OCI-LY1 (cell line): Measurements from ENCODE around the gene KIRREL3.

Source experiments
- H2AFZ ChIP-seq: fragments of 200-600 bp; sonication (generic), shearing (Covaris generic); 2 replicates; pipeline ENCODE4 v1.6.0; 2014; ENCODE audit warnings: antibody characterized with exemption, mild to moderate bottlenecking, low read length
- H3F3A ChIP-seq: fragments of 200-600 bp; sonication (generic), shearing (Covaris generic); 2 replicates; pipeline ENCODE4 v1.6.0; 2014; ENCODE audit warnings: mild to moderate bottlenecking, antibody characterized with exemption, low read length, moderate library complexity; ENCODE audit not compliant: insufficient read depth
- H3K27ac ChIP-seq: fragments of 200-600 bp; sonication (generic); 2 replicates; pipeline ENCODE4 v1.5.1; 2014; ENCODE audit warnings: low read length, mixed run types, mild to moderate bottlenecking, low read depth; ENCODE audit not compliant: poor library complexity, severe bottlenecking
- H3K27me3 ChIP-seq: fragments of 200-600 bp; sonication (generic); 2 replicates; pipeline ENCODE4 v1.6.0; 2014; ENCODE audit warnings: antibody characterized with exemption, mild to moderate bottlenecking, low read length, moderate library complexity; ENCODE audit not compliant: insufficient read depth
- H3K36me3 ChIP-seq: fragments of 200-600 bp; sonication (generic); 2 replicates; pipeline ENCODE4 v1.6.1; 2014; ENCODE audit warnings: mild to moderate bottlenecking, antibody characterized with exemption, low read length, moderate library complexity, mixed read lengths; ENCODE audit not compliant: insufficient read depth
- H3K4me1 ChIP-seq: fragments of 200-600 bp; sonication (generic); 2 replicates; pipeline ENCODE4 v1.5.1; 2014; ENCODE audit warnings: mild to moderate bottlenecking, low read length, moderate library complexity; ENCODE audit not compliant: insufficient read depth, severe bottlenecking
- H3K4me2 ChIP-seq: fragments of 200-600 bp; sonication (generic), shearing (Covaris generic); 2 replicates; pipeline ENCODE4 v1.6.1; 2014; ENCODE audit warnings: low read length
- H3K4me3 ChIP-seq: fragments of 200-600 bp; sonication (generic); 2 replicates; pipeline ENCODE4 v1.5.1; 2014; ENCODE audit warnings: low read length, low read depth, mild to moderate bottlenecking, mixed read lengths; ENCODE audit not compliant: poor library complexity, severe bottlenecking
- H3K79me2 ChIP-seq: fragments of 200-600 bp; shearing (Covaris generic); 2 replicates; pipeline ENCODE4 v1.6.1; 2016; ENCODE audit warnings: mixed run types, low read length, mixed read lengths; ENCODE audit not compliant: insufficient read depth
- H3K9ac ChIP-seq: fragments of 200-600 bp; sonication (generic), shearing (Covaris generic); 2 replicates; pipeline ENCODE4 v1.6.1; 2014; ENCODE audit warnings: mild to moderate bottlenecking, low read length, mixed read lengths
- H3K9me2 ChIP-seq: fragments of 200-600 bp; sonication (generic), shearing (Covaris generic); 2 replicates; pipeline ENCODE4 v1.6.1; 2014; ENCODE audit warnings: low read depth, mild to moderate bottlenecking, low read length, mixed read lengths
- H3K9me3 ChIP-seq: fragments of 200-600 bp; shearing (Covaris generic); 2 replicates; pipeline ENCODE4 v1.6.1; 2014; ENCODE audit warnings: low read length, mixed read lengths
- H4K20me1 ChIP-seq: fragments of 200-600 bp; sonication (generic), shearing (Covaris generic); 2 replicates; pipeline ENCODE4 v1.6.0; 2016; ENCODE audit warnings: mild to moderate bottlenecking, low read length; ENCODE audit not compliant: insufficient read depth
- EZH2 ChIP-seq: fragments of 200-600 bp; sonication (generic), shearing (Covaris generic); IDR thresholded peaks from 2 replicates; pipeline ENCODE4 v1.8.0; 2017; ENCODE audit warnings: borderline replicate concordance, mixed run types, mild to moderate bottlenecking, antibody characterized with exemption, low read length, moderate library complexity, mixed read lengths
- TF ChIP-seq, protein P1 (sequence below): fragments of 200-600 bp; sonication (generic), shearing (Covaris generic); IDR thresholded peaks from 2 replicates; pipeline ENCODE4 v1.5.1; 2017; ENCODE audit warnings: mild to moderate bottlenecking, antibody characterized with exemption, low read length, moderate library complexity, mixed read lengths

The KIRREL3 gene

DNA sequence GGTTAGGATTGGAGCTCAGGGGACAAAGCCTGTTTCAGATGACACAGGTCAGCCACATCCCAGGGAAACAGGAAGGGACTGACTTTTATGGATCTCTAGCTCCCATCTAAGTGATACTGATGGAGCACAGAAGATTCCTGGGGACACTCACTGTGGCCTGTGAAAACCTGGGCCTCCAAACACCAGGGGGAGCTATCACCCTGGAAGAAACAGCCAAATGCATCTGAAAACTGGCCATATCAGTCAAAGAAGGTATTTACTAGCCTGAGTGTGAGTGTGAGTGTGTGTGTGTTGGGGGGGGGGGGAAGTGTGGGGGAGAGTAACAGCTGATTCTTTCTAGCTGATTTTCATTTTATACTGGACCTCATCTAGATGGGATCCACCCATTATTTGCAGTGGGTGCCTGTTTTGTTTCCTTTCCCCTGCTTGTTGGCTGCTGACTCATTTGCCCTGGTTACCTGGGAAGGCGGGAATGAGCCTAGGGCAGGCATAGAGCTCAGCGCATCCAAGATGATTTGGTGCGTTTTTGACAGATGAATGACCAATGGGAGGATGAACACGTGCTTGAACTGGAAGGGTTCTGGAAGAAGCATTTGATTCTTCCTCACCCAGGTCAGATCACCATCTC, 284.0 kb downstream of the KIRREL3 start:
- Histone ChIP-seq H3K27ac (no peak overlapping the region), H3K4me3 (no peak overlapping the region), H3K4me1 (no peaks in the 10 kb centered on the region), H3K36me3 (no peaks in the 10 kb centered on the region), H2AFZ (no peak overlapping the region), H4K20me1 (no peaks in the 10 kb centered on the region), H3F3A (no peaks in the 10 kb centered on the region), H3K4me2 (no peak overlapping the region), H3K9me2 (no peaks in the 10 kb centered on the region), H3K27me3 (no peaks in the 10 kb centered on the region), H3K9ac (no peak overlapping the region), H3K79me2 (no peaks in the 10 kb centered on the region), H3K9me3 (no peaks in the 10 kb centered on the region)
- TF ChIP-seq, protein P1, sequence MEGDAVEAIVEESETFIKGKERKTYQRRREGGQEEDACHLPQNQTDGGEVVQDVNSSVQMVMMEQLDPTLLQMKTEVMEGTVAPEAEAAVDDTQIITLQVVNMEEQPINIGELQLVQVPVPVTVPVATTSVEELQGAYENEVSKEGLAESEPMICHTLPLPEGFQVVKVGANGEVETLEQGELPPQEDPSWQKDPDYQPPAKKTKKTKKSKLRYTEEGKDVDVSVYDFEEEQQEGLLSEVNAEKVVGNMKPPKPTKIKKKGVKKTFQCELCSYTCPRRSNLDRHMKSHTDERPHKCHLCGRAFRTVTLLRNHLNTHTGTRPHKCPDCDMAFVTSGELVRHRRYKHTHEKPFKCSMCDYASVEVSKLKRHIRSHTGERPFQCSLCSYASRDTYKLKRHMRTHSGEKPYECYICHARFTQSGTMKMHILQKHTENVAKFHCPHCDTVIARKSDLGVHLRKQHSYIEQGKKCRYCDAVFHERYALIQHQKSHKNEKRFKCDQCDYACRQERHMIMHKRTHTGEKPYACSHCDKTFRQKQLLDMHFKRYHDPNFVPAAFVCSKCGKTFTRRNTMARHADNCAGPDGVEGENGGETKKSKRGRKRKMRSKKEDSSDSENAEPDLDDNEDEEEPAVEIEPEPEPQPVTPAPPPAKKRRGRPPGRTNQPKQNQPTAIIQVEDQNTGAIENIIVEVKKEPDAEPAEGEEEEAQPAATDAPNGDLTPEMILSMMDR, result peak; percentile 50; the same call in 1 of the 2 replicates
- TF ChIP-seq EZH2, result no peak

DNA sequence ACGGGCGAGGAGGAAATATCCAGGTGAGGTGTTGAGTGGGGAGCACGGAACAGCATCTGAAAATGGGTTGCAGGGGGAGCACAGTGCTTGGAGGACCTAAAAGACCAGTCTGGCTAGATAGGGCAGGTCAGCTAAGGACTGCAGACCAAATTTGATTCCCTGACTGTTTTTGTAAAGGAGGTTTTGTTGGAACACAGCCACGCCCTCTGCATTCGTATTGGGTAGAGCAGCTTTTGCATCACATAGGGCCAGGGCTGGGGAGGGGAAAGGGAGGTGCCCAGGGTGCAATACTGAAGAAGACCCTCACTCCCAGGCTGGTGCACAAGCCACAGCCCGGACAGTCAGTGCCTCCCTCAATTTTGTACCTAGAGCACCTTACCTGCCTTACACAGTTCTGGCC, 286.8 kb downstream of the KIRREL3 start:
- H3K36me3 ChIP-seq, result no peaks in the 10 kb centered on the region
- H3K9ac ChIP-seq, result no peak overlapping the region
- H3F3A ChIP-seq, result no peaks in the 10 kb centered on the region
- no peaks in the 10 kb centered on the region for H4K20me1 ChIP-seq
- H3K79me2 ChIP-seq, result no peaks in the 10 kb centered on the region
- no peak overlapping the region for H3K4me3 ChIP-seq
- TF ChIP-seq EZH2, result no peak
- TF ChIP-seq, protein P1, result no peak
- H3K4me2 ChIP-seq, result no peak overlapping the region
- no peak overlapping the region for H2AFZ ChIP-seq
- H3K9me2 ChIP-seq, result no peaks in the 10 kb centered on the region
- H3K27me3 ChIP-seq, result no peaks in the 10 kb centered on the region
- no peak overlapping the region for H3K27ac ChIP-seq
- H3K9me3 ChIP-seq, result no peaks in the 10 kb centered on the region
- no peaks in the 10 kb centered on the region for H3K4me1 ChIP-seq

DNA sequence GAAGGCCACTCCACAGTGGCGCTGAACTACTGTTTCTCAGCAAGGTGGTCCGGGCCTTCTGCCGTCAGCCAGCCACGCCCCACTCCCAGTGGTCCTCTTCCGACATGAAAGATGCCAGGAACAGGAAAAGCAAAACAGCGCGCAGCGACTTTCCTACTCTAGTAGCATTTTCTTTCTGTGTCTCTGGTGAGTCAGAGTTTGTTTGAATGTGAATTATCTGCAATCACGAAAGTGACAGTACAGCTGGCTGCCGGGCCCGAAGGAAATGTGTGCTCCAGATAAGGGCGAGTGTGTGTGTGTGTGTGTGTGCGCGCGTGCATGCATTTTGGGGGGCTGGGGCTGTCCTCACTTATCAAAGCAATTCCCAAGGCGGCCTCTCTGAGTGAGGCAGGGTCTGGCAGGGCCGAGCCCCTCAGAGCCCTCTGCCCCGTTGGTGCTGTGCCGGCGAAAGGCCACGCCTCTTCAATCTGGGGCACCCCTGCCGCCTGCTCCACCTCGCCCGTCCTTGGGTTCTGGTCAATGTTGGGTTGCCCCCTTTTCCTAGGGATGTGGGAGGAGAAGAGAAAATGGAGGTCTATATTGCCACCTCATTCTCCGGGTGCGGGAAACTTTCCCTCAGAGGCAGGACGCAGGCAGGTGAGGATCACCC, 288.5 kb downstream of the KIRREL3 start:
- Histone ChIP-seq H3K9me2 (no peaks in the 10 kb centered on the region), H2AFZ (no peak overlapping the region), H3F3A (no peaks in the 10 kb centered on the region), H3K36me3 (no peaks in the 10 kb centered on the region), H3K27ac (no peak overlapping the region), H3K9me3 (no peaks in the 10 kb centered on the region), H3K79me2 (no peaks in the 10 kb centered on the region), H3K9ac (no peak overlapping the region), H4K20me1 (no peaks in the 10 kb centered on the region), H3K4me3 (no peak overlapping the region), H3K27me3 (no peaks in the 10 kb centered on the region), H3K4me1 (no peaks in the 10 kb centered on the region), H3K4me2 (no peak overlapping the region)
- TF ChIP-seq, protein P1, result no peak
- TF ChIP-seq EZH2, result no peak
